DOHH2 (cell line): ENCODE data around the gene HSD3B2.

Source experiments
- EZH2phosphoT487 ChIP-seq: fragments of 200-600 bp; sonication (generic); IDR thresholded peaks from 2 replicates; pipeline ENCODE4 v1.6.1; 2017; ENCODE audit warnings: borderline replicate concordance, mild to moderate bottlenecking, antibody characterized with exemption, low read length, moderate library complexity, mixed read lengths
- TF ChIP-seq, protein P1 (sequence below): fragments of 200-600 bp; sonication (generic); IDR thresholded peaks from one replicate; pipeline ENCODE4 v1.5.1; 2014; ENCODE audit warnings: antibody characterized with exemption, mild to moderate bottlenecking, low read depth, low read length; ENCODE audit not compliant: poor library complexity, severe bottlenecking

- TF ChIP-seq, protein P1, sequence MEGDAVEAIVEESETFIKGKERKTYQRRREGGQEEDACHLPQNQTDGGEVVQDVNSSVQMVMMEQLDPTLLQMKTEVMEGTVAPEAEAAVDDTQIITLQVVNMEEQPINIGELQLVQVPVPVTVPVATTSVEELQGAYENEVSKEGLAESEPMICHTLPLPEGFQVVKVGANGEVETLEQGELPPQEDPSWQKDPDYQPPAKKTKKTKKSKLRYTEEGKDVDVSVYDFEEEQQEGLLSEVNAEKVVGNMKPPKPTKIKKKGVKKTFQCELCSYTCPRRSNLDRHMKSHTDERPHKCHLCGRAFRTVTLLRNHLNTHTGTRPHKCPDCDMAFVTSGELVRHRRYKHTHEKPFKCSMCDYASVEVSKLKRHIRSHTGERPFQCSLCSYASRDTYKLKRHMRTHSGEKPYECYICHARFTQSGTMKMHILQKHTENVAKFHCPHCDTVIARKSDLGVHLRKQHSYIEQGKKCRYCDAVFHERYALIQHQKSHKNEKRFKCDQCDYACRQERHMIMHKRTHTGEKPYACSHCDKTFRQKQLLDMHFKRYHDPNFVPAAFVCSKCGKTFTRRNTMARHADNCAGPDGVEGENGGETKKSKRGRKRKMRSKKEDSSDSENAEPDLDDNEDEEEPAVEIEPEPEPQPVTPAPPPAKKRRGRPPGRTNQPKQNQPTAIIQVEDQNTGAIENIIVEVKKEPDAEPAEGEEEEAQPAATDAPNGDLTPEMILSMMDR = no peak
- no peak for TF ChIP-seq EZH2phosphoT487
Measured at GRCh38 chr1:119380983-119381662, 33.8 kb upstream of the HSD3B2 start.
